ENCODE results near the gene C9orf50.

GRCh38 chr9:129580211-129580915, 40.5 kb downstream of the C9orf50 start:
- no peak for TF ChIP-seq CTCF (IDR thresholded peaks at IDR 0.05)
- TF ChIP-seq POLR2A (IDR thresholded peaks at IDR 0.05; ENCODE audit: low read depth): no peak
- TF ChIP-seq POLR2AphosphoS5 (IDR thresholded peaks at IDR 0.05): no peak
